22Rv1 (cell line): Measurements from ENCODE around the gene ZDHHC11B.
"Not testable (repeated sequence)": the region's sequence is repeated elsewhere in the genome, so short reads cannot be mapped to it uniquely, and the experiment has no call there.

Experiments used
- CTCF ChIP-seq: fragments of 450-650 bp; IDR thresholded peaks from 2 replicates; pipeline ENCODE4 v1.5.1; 2017; ENCODE audit warnings: mild to moderate bottlenecking
- ZFX ChIP-seq: fragments of 450-650 bp; IDR thresholded peaks from 2 replicates; pipeline ENCODE4 v1.6.1; 2017; ENCODE audit warnings: antibody characterized with exemption, borderline replicate concordance

GRCh38 chr5:708374-708773, 76.2 kb downstream of the ZDHHC11B start:
- TF ChIP-seq CTCF, ZFX: not testable (repeated sequence)
